ENCODE data around the gene SERPINA1. TPM values are rescaled to one million over a fixed set of nuclear protein-coding genes. Genes with fewer than 3 reads are reported as not detected.

SERPINA1 gene
- total RNA-seq, 1 experiment from 2014 or later, result 9.1 TPM

DNA sequence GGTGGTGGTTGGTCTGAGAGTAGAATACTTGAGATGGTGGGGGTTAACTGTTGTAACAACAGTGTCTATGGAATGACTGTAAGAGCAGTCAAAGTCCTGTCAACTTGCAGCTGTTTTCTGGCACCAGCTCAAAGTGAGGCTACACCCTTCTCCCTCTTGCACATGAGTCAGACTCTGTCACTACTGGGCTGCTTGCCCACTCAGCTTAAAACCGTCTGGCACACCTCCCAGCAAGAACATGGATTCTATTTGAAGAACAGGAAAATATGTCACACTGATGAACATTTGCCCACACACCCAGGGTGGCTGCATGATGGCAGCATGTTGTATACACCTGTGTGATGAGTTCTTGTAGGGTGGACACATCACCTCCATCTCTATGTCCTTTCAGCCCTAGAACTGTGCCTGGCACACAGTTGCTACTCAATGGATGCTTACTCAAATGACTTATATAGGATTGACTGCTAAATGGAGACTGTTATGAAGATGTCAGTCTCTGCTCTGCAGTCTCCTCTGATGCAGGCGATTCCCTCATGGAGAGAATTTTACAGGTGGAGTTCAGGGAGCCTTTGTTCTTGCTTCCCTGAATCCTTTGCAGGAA, 46.0 kb downstream of the SERPINA1 start:
- H4K20me1 ChIP-seq (ENCODE audit: insufficient read depth), result no peaks in the 10 kb centered on the region
- H3K79me2 ChIP-seq (ENCODE audit: insufficient read depth, low read length), result no peaks in the 10 kb centered on the region
- H2AFZ ChIP-seq (ENCODE audit: low read depth, low read length, poor library complexity, severe bottlenecking), result no peak overlapping the region
- H3K4me2 ChIP-seq (ENCODE audit: low read length), result peak overlapping the region; percentile 64
- no TSS peak for BruUV-seq (replicated peaks)
- no peak overlapping the region for H3K4me3 ChIP-seq (replicated peaks in 1 of 2; ENCODE audit: low read depth in 1 of 2, low read length in 2 of 2)
- H3K4me1 ChIP-seq (ENCODE audit: control insufficient read depth in 1 of 2, insufficient read depth in 2 of 2, low read length in 2 of 2), result peaks cover 18 to 54% of the 10 kb centered on the region in 2 experiments
- H3K27me3 ChIP-seq (ENCODE audit: insufficient read depth, low read length), result no peaks in the 10 kb centered on the region; the same call in 1 of the 2 replicates
- intact Hi-C loops (cut with micrococcal nuclease), result no loop called here
- no peaks in the 10 kb centered on the region for H3K36me3 ChIP-seq (ENCODE audit: control insufficient read depth in 1 of 2, insufficient read depth in 2 of 2, low read length in 2 of 2)
- no peak overlapping the region for H3K9ac ChIP-seq (ENCODE audit: low read length)
- no peaks in the 10 kb centered on the region for H3K9me2 ChIP-seq (ENCODE audit: insufficient read depth)
- ChIA-PET RAD21 (ENCODE audit: low non-redundant PET in 1 of 2, low total read pairs in 2 of 2, uncharacterized antibody in 2 of 2, unreplicated experiment in 2 of 2) (no interaction called here), POLR2A (interaction anchor here (0.6 kb wide), 1 partner anchor 233 kb away, joined by 3 read pairs; no protein-coding TSS in a partner anchor), CTCF (no interaction called here)
- DNase-seq (ENCODE audit: low read depth, low spot score) (peak; percentile 95), ATAC-seq (peak; percentile 78)
- no peak overlapping the region for H3K27ac ChIP-seq (ENCODE audit: low read depth, low read length)
- H3K9me3 ChIP-seq (ENCODE audit: control insufficient read depth in 1 of 2, insufficient read depth in 1 of 2, low read depth in 1 of 2, low read length in 2 of 2), result no peaks in the 10 kb centered on the region
- TF ChIP-seq YY1 (IDR thresholded peaks at IDR 0.05; ENCODE audit: extremely low read depth, insufficient replicate concordance, low read depth, low read length) (peak; percentile 60), EGR1 (IDR thresholded peaks at IDR 0.05; ENCODE audit: low read depth) (no peak), CBX3 (IDR thresholded peaks at IDR 0.05; ENCODE audit: low read depth) (peak; percentile 96), ELF1 (IDR thresholded peaks at IDR 0.05; ENCODE audit: borderline replicate concordance, low read depth) (no peak), ZFX (IDR thresholded peaks at IDR 0.05) (no peak), RAD21 (IDR thresholded peaks at IDR 0.05; ENCODE audit: low read depth) (peak; percentile 21; the same call in 1 of the 2 replicates), EZH2phosphoT487 (IDR thresholded peaks at IDR 0.05; ENCODE audit: borderline replicate concordance) (no peak), ZNF274 (IDR thresholded peaks at IDR 0.05; ENCODE audit: low read depth, low read length) (no peak), SP1 (IDR thresholded peaks at IDR 0.05; ENCODE audit: low read depth) (peak; percentile 95), JUND (IDR thresholded peaks at IDR 0.05) (peak; percentile 96), SRF (IDR thresholded peaks at IDR 0.05; ENCODE audit: low read depth) (peak; percentile 76), CEBPB (IDR thresholded peaks at IDR 0.05; ENCODE audit: low read depth) (peak; percentile 75), TCF7L2 (IDR thresholded peaks at IDR 0.05; ENCODE audit: borderline replicate concordance, extremely low read depth, insufficient read depth, insufficient read length) (peak; percentile 83), SIN3A (IDR thresholded peaks at IDR 0.05; ENCODE audit: low read depth) (peak; percentile 96), FOSL1 (IDR thresholded peaks at IDR 0.05; ENCODE audit: low read depth) (peak; percentile 95), POLR2AphosphoS5 (IDR thresholded peaks at IDR 0.05; ENCODE audit: low read depth, low read length) (peak; percentile 73)
- TF ChIP-seq, protein P1, sequence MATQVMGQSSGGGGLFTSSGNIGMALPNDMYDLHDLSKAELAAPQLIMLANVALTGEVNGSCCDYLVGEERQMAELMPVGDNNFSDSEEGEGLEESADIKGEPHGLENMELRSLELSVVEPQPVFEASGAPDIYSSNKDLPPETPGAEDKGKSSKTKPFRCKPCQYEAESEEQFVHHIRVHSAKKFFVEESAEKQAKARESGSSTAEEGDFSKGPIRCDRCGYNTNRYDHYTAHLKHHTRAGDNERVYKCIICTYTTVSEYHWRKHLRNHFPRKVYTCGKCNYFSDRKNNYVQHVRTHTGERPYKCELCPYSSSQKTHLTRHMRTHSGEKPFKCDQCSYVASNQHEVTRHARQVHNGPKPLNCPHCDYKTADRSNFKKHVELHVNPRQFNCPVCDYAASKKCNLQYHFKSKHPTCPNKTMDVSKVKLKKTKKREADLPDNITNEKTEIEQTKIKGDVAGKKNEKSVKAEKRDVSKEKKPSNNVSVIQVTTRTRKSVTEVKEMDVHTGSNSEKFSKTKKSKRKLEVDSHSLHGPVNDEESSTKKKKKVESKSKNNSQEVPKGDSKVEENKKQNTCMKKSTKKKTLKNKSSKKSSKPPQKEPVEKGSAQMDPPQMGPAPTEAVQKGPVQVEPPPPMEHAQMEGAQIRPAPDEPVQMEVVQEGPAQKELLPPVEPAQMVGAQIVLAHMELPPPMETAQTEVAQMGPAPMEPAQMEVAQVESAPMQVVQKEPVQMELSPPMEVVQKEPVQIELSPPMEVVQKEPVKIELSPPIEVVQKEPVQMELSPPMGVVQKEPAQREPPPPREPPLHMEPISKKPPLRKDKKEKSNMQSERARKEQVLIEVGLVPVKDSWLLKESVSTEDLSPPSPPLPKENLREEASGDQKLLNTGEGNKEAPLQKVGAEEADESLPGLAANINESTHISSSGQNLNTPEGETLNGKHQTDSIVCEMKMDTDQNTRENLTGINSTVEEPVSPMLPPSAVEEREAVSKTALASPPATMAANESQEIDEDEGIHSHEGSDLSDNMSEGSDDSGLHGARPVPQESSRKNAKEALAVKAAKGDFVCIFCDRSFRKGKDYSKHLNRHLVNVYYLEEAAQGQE (IDR thresholded peaks at IDR 0.05; ENCODE audit: low read depth), result no peak
- TF ChIP-seq, protein P2, sequence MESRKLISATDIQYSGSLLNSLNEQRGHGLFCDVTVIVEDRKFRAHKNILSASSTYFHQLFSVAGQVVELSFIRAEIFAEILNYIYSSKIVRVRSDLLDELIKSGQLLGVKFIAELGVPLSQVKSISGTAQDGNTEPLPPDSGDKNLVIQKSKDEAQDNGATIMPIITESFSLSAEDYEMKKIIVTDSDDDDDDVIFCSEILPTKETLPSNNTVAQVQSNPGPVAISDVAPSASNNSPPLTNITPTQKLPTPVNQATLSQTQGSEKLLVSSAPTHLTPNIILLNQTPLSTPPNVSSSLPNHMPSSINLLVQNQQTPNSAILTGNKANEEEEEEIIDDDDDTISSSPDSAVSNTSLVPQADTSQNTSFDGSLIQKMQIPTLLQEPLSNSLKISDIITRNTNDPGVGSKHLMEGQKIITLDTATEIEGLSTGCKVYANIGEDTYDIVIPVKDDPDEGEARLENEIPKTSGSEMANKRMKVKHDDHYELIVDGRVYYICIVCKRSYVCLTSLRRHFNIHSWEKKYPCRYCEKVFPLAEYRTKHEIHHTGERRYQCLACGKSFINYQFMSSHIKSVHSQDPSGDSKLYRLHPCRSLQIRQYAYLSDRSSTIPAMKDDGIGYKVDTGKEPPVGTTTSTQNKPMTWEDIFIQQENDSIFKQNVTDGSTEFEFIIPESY (IDR thresholded peaks at IDR 0.05; ENCODE audit: extremely low read depth, insufficient replicate concordance, low read length), result no peak
- TF ChIP-seq, protein P3, sequence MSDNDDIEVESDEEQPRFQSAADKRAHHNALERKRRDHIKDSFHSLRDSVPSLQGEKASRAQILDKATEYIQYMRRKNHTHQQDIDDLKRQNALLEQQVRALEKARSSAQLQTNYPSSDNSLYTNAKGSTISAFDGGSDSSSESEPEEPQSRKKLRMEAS (IDR thresholded peaks at IDR 0.05), result peak; percentile 80
- TF ChIP-seq, protein P4, sequence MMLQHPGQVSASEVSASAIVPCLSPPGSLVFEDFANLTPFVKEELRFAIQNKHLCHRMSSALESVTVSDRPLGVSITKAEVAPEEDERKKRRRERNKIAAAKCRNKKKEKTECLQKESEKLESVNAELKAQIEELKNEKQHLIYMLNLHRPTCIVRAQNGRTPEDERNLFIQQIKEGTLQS (IDR thresholded peaks at IDR 0.05), result peak; percentile 39; the same call in 1 of the 2 replicates

Measured in HCT116 (cell line).